ENCODE measurements around the gene OOSP4B. TPM values are rescaled to one million over a fixed set of nuclear protein-coding genes. Genes with fewer than 3 reads are reported as not detected.

The OOSP4B gene
- total and polyA plus RNA-seq, 2 of the 4 experiments (the other 2 are of a cell fraction), result not detected

GRCh38 chr11:59984368-59984767, 32.6 kb upstream of the OOSP4B start:
- no peak for ATAC-seq (ENCODE audit: low read depth)
- H3K36me3 ChIP-seq (ENCODE audit: control insufficient read depth, insufficient read depth, low read length), result no peaks in the 10 kb centered on the region
- H2BK15ac ChIP-seq (ENCODE audit: low read depth, low read length), result no peak overlapping the region
- no peak overlapping the region for H3K4me2 ChIP-seq (ENCODE audit: low read depth, low read length)
- no TSS peak for BruUV-seq (replicated peaks)
- no peaks in the 10 kb centered on the region for H3K9me3 ChIP-seq (ENCODE audit: control insufficient read depth, insufficient read depth, low read length)
- no peak overlapping the region for H2AK9ac ChIP-seq (replicated peaks; ENCODE audit: low read depth, low read length, poor library complexity)
- WGBS, 2 experiments (ENCODE audit: extremely low coverage in 2 of 2, insufficient read length in 1 of 2), result no CpG with 5 or more reads among the region's 3 CpGs
- in situ Hi-C loops (cut with MboI; ENCODE audit: low sequenced_read_pairs), result no loop called here
- no peaks in the 10 kb centered on the region for H3K79me1 ChIP-seq (ENCODE audit: low read depth in 1 of 2, low read length in 2 of 2)
- H2BK20ac ChIP-seq (ENCODE audit: low read depth, low read length), result no peak overlapping the region
- H3K18ac ChIP-seq (ENCODE audit: low read depth, low read length), result no peak overlapping the region
- H2BK5ac ChIP-seq (ENCODE audit: low read depth, low read length, poor library complexity, severe bottlenecking), result no peak overlapping the region
- H3K9ac ChIP-seq (ENCODE audit: low read depth, low read length), result no peak overlapping the region
- ChIA-PET CTCF (no interaction called here), POLR2A (ENCODE audit: unreplicated experiment) (no interaction called here)
- DNase-seq, result no peak
- H3K4me1 ChIP-seq (ENCODE audit: control insufficient read depth, insufficient read depth, low read length), result no peaks in the 10 kb centered on the region
- H3K56ac ChIP-seq (ENCODE audit: extremely low read depth, insufficient read depth, low read length), result no peak overlapping the region
- H3K14ac ChIP-seq (replicated peaks; ENCODE audit: low read depth, low read length), result no peak overlapping the region
- dilution Hi-C loops (cut with HindIII; ENCODE audit: low sequenced_read_pairs, unreplicated experiment), result no loop called here
- H2AK5ac ChIP-seq (ENCODE audit: low read depth, low read length), result no peak overlapping the region
- no peaks in the 10 kb centered on the region for H4K20me1 ChIP-seq (ENCODE audit: insufficient read depth, low read length)
- H2AFZ ChIP-seq (replicated peaks; ENCODE audit: low read length, poor library complexity), result no peak overlapping the region
- no peak overlapping the region for H3K23ac ChIP-seq (ENCODE audit: low read depth, low read length)
- no peak overlapping the region for H3K4ac ChIP-seq (ENCODE audit: low read depth, low read length)
- no peak overlapping the region for H4K5ac ChIP-seq (ENCODE audit: low read depth, low read length)
- H2BK120ac ChIP-seq (ENCODE audit: low read depth, low read length), result no peak overlapping the region
- no peak for TF ChIP-seq USF2 (IDR thresholded peaks at IDR 0.05; ENCODE audit: low read depth, low read length)
- no peak for TF ChIP-seq SMC3 (IDR thresholded peaks at IDR 0.05; ENCODE audit: low read depth, low read length)
- no peak for TF ChIP-seq MAZ (IDR thresholded peaks at IDR 0.05; ENCODE audit: borderline replicate concordance, low read depth, low read length)
- no peak for TF ChIP-seq MAFK (IDR thresholded peaks at IDR 0.05; ENCODE audit: low read depth, low read length)
- TF ChIP-seq FOS (IDR thresholded peaks at IDR 0.05; ENCODE audit: low read depth, low read length), result no peak
- no peak for TF ChIP-seq RFX5 (IDR thresholded peaks at IDR 0.05; ENCODE audit: low read depth, low read length)
- TF ChIP-seq RCOR1 (IDR thresholded peaks at IDR 0.05; ENCODE audit: insufficient replicate concordance, low read length), result no peak
- no peak for TF ChIP-seq RAD21 (IDR thresholded peaks at IDR 0.05; ENCODE audit: low read length)
- TF ChIP-seq NFE2L2 (IDR thresholded peaks at IDR 0.05; ENCODE audit: low read depth, low read length), result no peak
- TF ChIP-seq BHLHE40 (IDR thresholded peaks at IDR 0.05; ENCODE audit: low read depth, low read length), result no peak
- no peak for TF ChIP-seq ELK1 (IDR thresholded peaks at IDR 0.05; ENCODE audit: borderline replicate concordance, low read depth, low read length)
- TF ChIP-seq MXI1 (IDR thresholded peaks at IDR 0.05; ENCODE audit: borderline replicate concordance, low read depth, low read length), result no peak
- TF ChIP-seq CTCF (conservative IDR thresholded peaks at IDR 0.05; ENCODE audit: low read depth, low read length), result no peak
- no peak for TF ChIP-seq CEBPB (IDR thresholded peaks at IDR 0.05; ENCODE audit: low read depth, low read length)
- no peak for TF ChIP-seq POLR2A (IDR thresholded peaks at IDR 0.05; ENCODE audit: low read depth, low read length)
- no peak for TF ChIP-seq CHD1 (IDR thresholded peaks at IDR 0.05; ENCODE audit: low read depth, low read length)
- no peak overlapping the region for H3K27ac ChIP-seq (ENCODE audit: insufficient read depth, low read length)
- H3K4me3 ChIP-seq (ENCODE audit: insufficient read depth, low read depth, low read length), result no peak overlapping the region
- H3K27me3 ChIP-seq (ENCODE audit: control insufficient read depth, insufficient read depth, low read length), result no peaks in the 10 kb centered on the region
- H4K91ac ChIP-seq (ENCODE audit: insufficient read depth, low read depth, low read length), result no peak overlapping the region
- H4K8ac ChIP-seq (ENCODE audit: low read depth in 2 of 2, low read length in 2 of 2), result no peak overlapping the region
- H3K9me1 ChIP-seq (ENCODE audit: insufficient read depth, low read length), result no peaks in the 10 kb centered on the region
- intact Hi-C loops (cut with micrococcal nuclease), result no loop called here
